CD14-positive monocyte (primary cell): ENCODE data around the gene SLC1A7. TPM values are rescaled to one million over a fixed set of nuclear protein-coding genes. Genes with fewer than 3 reads are reported as not detected.

Source experiments
- DNase-seq, 3 donors: peaks; one replicate each; pipeline ENCODE4 v3.0.0-alpha.2; 2011 to 2022
- H2AFZ ChIP-seq: 2 replicates; pipeline ENCODE4 v1.6.0; 2012; ENCODE audit warnings: mild to moderate bottlenecking, low read depth, low read length, inconsistent platforms; ENCODE audit not compliant: insufficient read depth, poor library complexity, severe bottlenecking
- H3K27ac ChIP-seq, 2 donors: 1 replicate in 1 of 2; 2 replicates in 1 of 2; pipeline ENCODE4 v1.5.1; 2012 to 2013; ENCODE audit warnings: low read length in 2 of 2, control low read depth in 1 of 2, inconsistent platforms in 1 of 2, low read depth in 1 of 2, mild to moderate bottlenecking in 1 of 2
- H3K27me3 ChIP-seq, 2 donors: one replicate each; pipeline versions ENCODE4 v1.6.0 to v1.6.1; 2011 to 2013; ENCODE audit warnings: low read length in 2 of 2; ENCODE audit not compliant: control insufficient read depth in 2 of 2, insufficient read depth in 2 of 2
- H3K36me3 ChIP-seq, 2 donors: replicated peaks in 1 of 2; 1 replicate in 1 of 2; 2 replicates in 1 of 2; pipeline versions ENCODE4 v1.5.1 to v1.6.1; 2012 to 2013; ENCODE audit warnings: low read length in 2 of 2, control low read depth in 1 of 2, inconsistent platforms in 1 of 2, mild to moderate bottlenecking in 1 of 2; ENCODE audit not compliant: insufficient read depth in 2 of 2, control insufficient read depth in 1 of 2
- H3K4me1 ChIP-seq, 2 donors: 1 replicate in 1 of 2; 2 replicates in 1 of 2; pipeline versions ENCODE4 v1.5.1 to v1.6.1; 2012 to 2013; ENCODE audit warnings: low read length in 2 of 2, control low read depth in 1 of 2, inconsistent platforms in 1 of 2, mild to moderate bottlenecking in 1 of 2, moderate library complexity in 1 of 2; ENCODE audit not compliant: insufficient read depth in 2 of 2, control insufficient read depth in 1 of 2
- H3K4me2 ChIP-seq: replicated peaks from 2 replicates; pipeline ENCODE3; 2012; ENCODE audit warnings: low read length, moderate library complexity, mild to moderate bottlenecking; ENCODE audit not compliant: poor library complexity, severe bottlenecking; ENCODE audit errors: extremely low read depth
- H3K4me3 ChIP-seq, 3 experiments: fragments of 200-600 bp in 1 of 3; sonication (generic) in 1 of 3; replicated peaks in 1 of 3; 1 replicate in 2 of 3; 2 replicates in 1 of 3; pipeline ENCODE4 v1.5.1; 2011 to 2013; ENCODE audit warnings: low read length in 3 of 3, mild to moderate bottlenecking in 3 of 3, control low read depth in 2 of 3, low read depth in 2 of 3, inconsistent platforms in 1 of 3, moderate library complexity in 1 of 3
- H3K79me2 ChIP-seq: 2 replicates; pipeline ENCODE4 v1.6.0; 2012; ENCODE audit warnings: mild to moderate bottlenecking, control low read depth, inconsistent platforms, low read length, moderate library complexity; ENCODE audit not compliant: insufficient read depth
- H3K9ac ChIP-seq: 2 replicates; pipeline ENCODE4 v1.6.0; 2017; ENCODE audit warnings: low read length, mild to moderate bottlenecking; ENCODE audit not compliant: insufficient read depth, poor library complexity, severe bottlenecking
- H3K9me3 ChIP-seq, 2 donors: replicated peaks in 1 of 2; 1 replicate in 1 of 2; 2 replicates in 1 of 2; pipeline versions ENCODE4 v1.5.1 to v1.6.1; 2012 to 2013; ENCODE audit warnings: low read length in 2 of 2, control low read depth in 1 of 2; ENCODE audit not compliant: control insufficient read depth in 1 of 2, insufficient read depth in 1 of 2
- H4K20me1 ChIP-seq: 2 replicates; pipeline ENCODE4 v1.6.0; 2012; ENCODE audit warnings: mild to moderate bottlenecking, low read length, control low read depth, moderate library complexity; ENCODE audit not compliant: insufficient read depth
- H3K27ac Mint-ChIP-seq, 7 donors: one replicate each; pipeline ENCODE4 v1.8.0; 2020; ENCODE audit warnings: mild to moderate bottlenecking in 7 of 7, mixed read lengths in 7 of 7, moderate library complexity in 6 of 7, inconsistent platforms in 2 of 7
- H3K27me3 Mint-ChIP-seq, 3 donors: one replicate each; pipeline ENCODE4 v1.8.0; 2021 to 2022; ENCODE audit warnings: low read depth in 3 of 3, mild to moderate bottlenecking in 3 of 3, mixed read lengths in 3 of 3, moderate library complexity in 3 of 3, inconsistent platforms in 1 of 3
- H3K36me3 Mint-ChIP-seq, 2 donors: one replicate each; pipeline ENCODE4 v1.8.0; 2020; ENCODE audit warnings: mixed read lengths in 2 of 2, inconsistent platforms in 1 of 2, mild to moderate bottlenecking in 1 of 2
- H3K4me1 Mint-ChIP-seq: one replicate; pipeline ENCODE4 v1.8.0; 2020; ENCODE audit warnings: mild to moderate bottlenecking, mixed read lengths
- H3K4me3 Mint-ChIP-seq, 2 donors: one replicate each; pipeline ENCODE4 v1.8.0; 2020; ENCODE audit warnings: mild to moderate bottlenecking in 2 of 2, mixed read lengths in 2 of 2, moderate library complexity in 1 of 2
- H3K9me3 Mint-ChIP-seq, 7 donors: one replicate each; pipeline ENCODE4 v1.8.0; 2020 to 2022; ENCODE audit warnings: mixed read lengths in 7 of 7, mild to moderate bottlenecking in 6 of 7, moderate library complexity in 6 of 7, inconsistent platforms in 2 of 7
- WGBS: methylation state at CpG from one replicate; pipeline ENCODE4 v1.1.5; 2013; ENCODE audit warnings: missing lambda C conversion rate; ENCODE audit not compliant: insufficient coverage; 5-methylcytosine and 5-hydroxymethylcytosine counted together
- intact Hi-C, 2 donors: fragments of 100-400 bp; cut with micrococcal nuclease; formaldehyde crosslinking; loops; one replicate each; pipeline versions ENCODE4 v1.15.0 to v1.15.1; 2023
- polyA plus RNA-seq, 3 donors: library from polyadenylated mRNA; depleted of rRNA in 1 of 3; unstranded in 2 of 3; stranded (reverse) in 1 of 3; fragments of 300-500 nt in 2 of 3; fragments of >200 nt in 1 of 3; fragmentation: Illumina TruSeq in 2 of 3; gene quantifications; 1 replicate in 2 of 3; 2 replicates in 1 of 3; pipeline ENCODE4 v1.2.3, GENCODE V29; 2012 to 2021
- TF ChIP-seq, protein P1 (sequence below): fragments of 200-600 bp; IDR thresholded peaks from one replicate; pipeline ENCODE4 v1.8.0; 2022; ENCODE audit warnings: antibody characterized with exemption, mild to moderate bottlenecking

SLC1A7 gene
- polyA plus RNA-seq, 3 donors = not detected

DNA sequence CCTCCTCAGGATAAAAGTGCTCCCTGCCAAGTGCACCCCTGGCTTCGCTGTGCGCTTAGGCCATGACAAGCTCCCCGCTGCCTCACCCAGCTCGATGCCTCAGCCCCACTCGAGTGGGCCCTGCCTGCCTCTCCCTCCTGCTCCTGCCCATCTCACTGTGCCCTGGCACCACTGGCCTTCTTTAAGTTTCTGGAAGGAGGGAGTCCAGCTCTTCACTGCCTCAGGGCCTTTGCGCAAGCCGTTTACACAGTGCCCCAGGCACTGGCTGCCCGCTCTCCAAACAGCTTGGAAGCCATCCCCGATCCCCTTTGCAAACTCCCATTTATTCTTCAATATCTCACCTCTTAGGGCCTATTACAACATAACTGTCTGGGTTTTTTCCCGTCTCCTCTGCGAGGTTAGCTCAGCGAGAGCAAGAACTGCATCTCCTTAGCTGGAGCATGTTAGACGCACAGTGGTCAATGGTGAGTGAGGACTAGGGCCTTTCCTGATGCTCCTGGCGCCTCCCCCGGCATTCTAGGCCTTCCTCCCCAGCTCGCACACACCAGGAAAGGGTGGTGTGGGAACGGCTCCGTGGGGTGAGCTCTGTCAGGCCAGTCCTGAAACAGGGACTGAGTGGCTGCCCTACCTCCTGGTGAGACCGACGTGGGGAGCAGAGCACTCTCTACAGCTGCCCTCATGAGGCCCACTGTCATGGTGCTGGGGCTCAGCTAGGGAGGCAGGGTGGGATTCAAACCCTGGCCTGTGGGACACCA lies 48.5 kb downstream of the SLC1A7 start:
- Histone ChIP-seq H3K9ac (no peak overlapping the region), H3K9me3 (peaks cover 41 to 42% of the 10 kb centered on the region in 2 donors), H3K4me1 (no peaks in the 10 kb centered on the region), H3K4me3 (no peak overlapping the region), H3K4me2 (no peak overlapping the region), H2AFZ (no peak overlapping the region), H4K20me1 (no peaks in the 10 kb centered on the region), H3K27me3 (no peaks in the 10 kb centered on the region), H3K79me2 (no peaks in the 10 kb centered on the region), H3K36me3 (no peaks in the 10 kb centered on the region), H3K27ac (no peak overlapping the region)
- Mint-ChIP-seq H3K27ac (no peak overlapping the region), H3K27me3 (peaks cover 0 to 4% (median 0%) of the 10 kb centered on the region in 3 donors), H3K36me3 (no peaks in the 10 kb centered on the region), H3K4me1 (peaks cover 7% of the 10 kb centered on the region), H3K4me3 (no peak overlapping the region), H3K9me3 (peaks cover 0 to 3% (median 0%) of the 10 kb centered on the region in 7 donors)
- 91% methylated on average over 13 of the region's 20 CpGs for WGBS
- TF ChIP-seq, protein P1, sequence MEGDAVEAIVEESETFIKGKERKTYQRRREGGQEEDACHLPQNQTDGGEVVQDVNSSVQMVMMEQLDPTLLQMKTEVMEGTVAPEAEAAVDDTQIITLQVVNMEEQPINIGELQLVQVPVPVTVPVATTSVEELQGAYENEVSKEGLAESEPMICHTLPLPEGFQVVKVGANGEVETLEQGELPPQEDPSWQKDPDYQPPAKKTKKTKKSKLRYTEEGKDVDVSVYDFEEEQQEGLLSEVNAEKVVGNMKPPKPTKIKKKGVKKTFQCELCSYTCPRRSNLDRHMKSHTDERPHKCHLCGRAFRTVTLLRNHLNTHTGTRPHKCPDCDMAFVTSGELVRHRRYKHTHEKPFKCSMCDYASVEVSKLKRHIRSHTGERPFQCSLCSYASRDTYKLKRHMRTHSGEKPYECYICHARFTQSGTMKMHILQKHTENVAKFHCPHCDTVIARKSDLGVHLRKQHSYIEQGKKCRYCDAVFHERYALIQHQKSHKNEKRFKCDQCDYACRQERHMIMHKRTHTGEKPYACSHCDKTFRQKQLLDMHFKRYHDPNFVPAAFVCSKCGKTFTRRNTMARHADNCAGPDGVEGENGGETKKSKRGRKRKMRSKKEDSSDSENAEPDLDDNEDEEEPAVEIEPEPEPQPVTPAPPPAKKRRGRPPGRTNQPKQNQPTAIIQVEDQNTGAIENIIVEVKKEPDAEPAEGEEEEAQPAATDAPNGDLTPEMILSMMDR = no peak
- DNase-seq = no peak
- intact Hi-C loops = no loop called here

DNA sequence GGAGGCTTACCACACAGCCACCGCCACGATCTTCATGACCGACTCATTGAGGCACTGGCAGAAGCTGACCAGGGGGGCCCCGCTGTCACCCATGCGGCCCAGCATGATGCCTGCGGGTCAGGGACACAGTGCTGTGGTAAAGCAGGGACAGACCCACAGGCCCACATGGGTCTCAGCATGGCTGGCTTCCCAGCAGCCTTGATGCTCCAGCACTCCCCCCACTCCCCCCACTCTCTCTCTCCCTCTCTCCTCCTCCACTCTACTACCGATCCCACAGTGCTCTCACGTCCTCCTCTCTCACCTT lies 49.0 kb downstream of the SLC1A7 start:
- 87% methylated on average over 8 of the region's 8 CpGs for WGBS
- H3K4me1 ChIP-seq = no peaks in the 10 kb centered on the region
- H3K4me3 ChIP-seq = no peak overlapping the region
- Mint-ChIP-seq H3K4me3 (no peak overlapping the region), H3K36me3 (no peaks in the 10 kb centered on the region), H3K9me3 (peaks cover 0 to 3% (median 0%) of the 10 kb centered on the region in 7 donors), H3K4me1 (peaks cover 7% of the 10 kb centered on the region), H3K27me3 (peaks cover 0 to 4% (median 0%) of the 10 kb centered on the region in 3 donors), H3K27ac (no peak overlapping the region)
- H3K9ac ChIP-seq = no peak overlapping the region
- intact Hi-C loops = no loop called here
- H3K79me2 ChIP-seq = no peaks in the 10 kb centered on the region
- H2AFZ ChIP-seq = no peak overlapping the region
- H3K4me2 ChIP-seq = no peak overlapping the region
- peaks cover 35 to 36% of the 10 kb centered on the region in 2 donors for H3K9me3 ChIP-seq
- no peaks in the 10 kb centered on the region for H4K20me1 ChIP-seq
- H3K27ac ChIP-seq = no peak overlapping the region
- no peaks in the 10 kb centered on the region for H3K27me3 ChIP-seq
- no peak for DNase-seq
- TF ChIP-seq, protein P1 = no peak
- H3K36me3 ChIP-seq = no peaks in the 10 kb centered on the region
